Activated T-cell treated with anti-CD3 and anti-CD28 coated beads, Interleukin-2, amount 50 U/mL, for 48 hours (primary cell): ENCODE data around the gene PPFIA2.

Experiments used
- DNase-seq, 2 experiments: peaks; one replicate each; pipeline ENCODE4 v3.0.0-alpha.2; 2020

PPFIA2 gene

DNA sequence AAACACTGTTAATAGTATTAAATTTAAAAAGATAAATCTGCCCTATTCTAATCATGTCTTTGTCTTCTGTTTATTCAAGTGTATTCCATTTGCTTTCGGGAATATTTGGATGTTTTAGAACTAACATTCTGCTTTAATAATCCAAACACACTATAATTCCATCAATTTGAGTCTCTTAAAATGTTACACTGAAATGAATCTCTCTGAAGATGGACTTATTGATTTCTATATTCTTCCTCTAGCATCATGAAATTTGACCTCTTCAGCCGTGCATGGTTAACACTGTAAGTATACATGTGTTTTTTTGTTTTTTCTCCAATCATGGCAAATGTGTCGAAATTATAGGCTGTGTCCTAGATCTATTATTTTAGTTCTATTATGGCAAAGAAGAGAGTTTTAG is 342.1 kb downstream of the PPFIA2 start:
- DNase-seq: no peak

- DNase-seq: no peak
Observed at GRCh38 chr12:81416571-81416970, 342.6 kb downstream of the PPFIA2 start.

GRCh38 chr12:81414441-81414840 is 344.7 kb downstream of the PPFIA2 start:
- DNase-seq: no peak

GRCh38 chr12:81412940-81413339 is 346.2 kb downstream of the PPFIA2 start:
- no peak for DNase-seq

DNA sequence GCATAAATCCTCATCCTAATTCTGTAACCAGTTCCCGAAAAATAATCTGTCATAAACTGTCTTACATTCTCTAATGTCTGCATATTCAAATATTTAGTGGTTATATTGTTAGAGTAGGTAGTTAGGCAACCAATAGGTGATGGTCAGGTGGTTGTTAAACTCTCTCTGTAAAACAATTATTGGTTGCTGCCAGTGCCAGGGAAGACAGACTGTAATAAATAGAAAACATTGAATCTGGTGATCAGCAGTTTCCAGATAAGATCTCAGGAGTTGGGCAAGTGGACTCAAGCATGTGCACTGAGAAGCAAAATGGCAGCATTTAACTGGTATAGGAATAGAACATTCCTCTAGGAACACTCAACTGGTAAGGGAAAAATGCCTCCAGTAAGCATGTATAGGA is 355.8 kb downstream of the PPFIA2 start:
- no peak for DNase-seq

DNA sequence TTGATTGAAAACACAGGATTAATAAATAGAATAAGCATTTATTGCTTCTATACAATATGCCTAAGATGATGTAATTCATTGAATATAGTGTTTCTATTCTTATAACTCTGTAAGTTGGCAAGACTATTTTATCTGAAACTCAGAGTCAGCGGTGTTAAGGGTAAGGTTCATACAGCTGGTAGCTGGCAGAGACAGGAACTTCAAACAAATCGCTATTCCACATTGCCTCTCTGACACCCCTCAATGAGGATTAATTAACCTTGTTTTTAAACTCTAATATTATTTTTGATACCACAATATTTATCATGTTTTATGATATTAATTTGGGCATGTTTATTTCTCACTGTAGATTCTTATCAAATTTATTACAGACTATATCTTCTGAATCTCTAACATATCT is 357.9 kb downstream of the PPFIA2 start:
- DNase-seq: no peak

- no peak for DNase-seq
Observed at GRCh38 chr12:81400024-81400423, 359.1 kb downstream of the PPFIA2 start.

- no peak for DNase-seq
Observed at GRCh38 chr12:81395431-81395830, 363.7 kb downstream of the PPFIA2 start.

GRCh38 chr12:81389550-81390099 is 369.5 kb downstream of the PPFIA2 start:
- no peak for DNase-seq

GRCh38 chr12:81386101-81386500 is 373.0 kb downstream of the PPFIA2 start:
- no peak for DNase-seq

- DNase-seq: no peak
Observed at GRCh38 chr12:81381951-81382350, 377.2 kb downstream of the PPFIA2 start.

- no peak for DNase-seq
Observed at GRCh38 chr12:81378601-81379285, 380.4 kb downstream of the PPFIA2 start.

DNA sequence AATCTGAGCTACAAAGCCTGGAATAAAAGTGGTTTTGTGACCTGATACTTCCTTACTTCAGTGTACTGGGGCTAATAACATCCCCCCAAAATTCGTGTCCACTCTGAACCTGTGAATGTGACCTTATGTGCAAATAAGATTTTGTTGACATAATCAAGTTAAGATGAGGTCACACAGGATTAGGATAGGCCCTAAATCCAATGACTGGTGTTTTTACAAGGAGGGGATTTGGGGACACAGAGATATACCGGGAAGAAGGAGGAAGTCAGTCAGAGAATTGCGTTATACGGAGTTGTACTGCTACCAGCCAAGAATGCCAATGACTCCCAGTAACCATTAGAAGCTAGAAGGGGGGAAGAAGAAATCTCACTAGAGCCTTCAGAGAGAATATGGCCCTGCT is 381.4 kb downstream of the PPFIA2 start:
- no peak for DNase-seq

DNA sequence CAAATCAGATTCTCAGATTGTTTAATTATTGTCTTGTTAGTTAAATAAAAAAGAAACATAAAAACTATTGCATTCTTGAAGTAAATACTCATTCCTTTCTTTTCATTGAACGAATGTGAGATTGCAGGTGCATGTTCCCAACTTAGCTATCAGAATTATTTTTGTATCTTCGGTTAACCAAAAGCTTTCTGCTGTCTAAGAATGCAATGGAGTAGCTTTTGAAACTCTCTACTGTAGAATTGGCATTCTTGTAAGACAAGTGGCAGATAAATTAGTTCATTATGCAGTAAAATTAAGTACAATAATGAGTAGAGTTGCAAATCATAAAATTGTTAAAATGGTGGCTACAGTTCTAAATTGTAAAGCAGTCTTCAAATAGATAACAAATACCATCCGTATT is 383.2 kb downstream of the PPFIA2 start:
- no peak for DNase-seq

- no peak for DNase-seq
Observed at GRCh38 chr12:81370456-81370855, 388.7 kb downstream of the PPFIA2 start.

DNA sequence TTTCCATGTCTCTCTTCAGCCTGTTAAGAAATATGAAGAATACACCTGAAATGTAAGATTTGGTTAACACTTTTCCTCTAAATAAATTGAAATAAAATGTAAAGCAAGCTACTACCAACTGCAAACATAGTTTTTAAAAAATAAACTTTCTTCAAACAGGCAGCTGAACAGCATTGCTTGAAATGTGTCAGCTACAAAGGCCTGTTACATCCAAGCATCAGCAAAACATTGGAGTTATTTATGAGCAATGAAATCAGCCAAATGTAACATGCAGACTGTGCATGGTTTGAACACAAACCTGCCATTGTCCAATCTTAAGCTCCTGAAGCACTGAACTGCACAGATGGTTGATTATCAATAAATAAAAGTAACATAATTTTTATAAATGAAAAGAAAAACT is 390.0 kb downstream of the PPFIA2 start:
- no peak for DNase-seq

GRCh38 chr12:81365284-81365683 is 393.9 kb downstream of the PPFIA2 start:
- DNase-seq: no peak

GRCh38 chr12:81360916-81361315 is 398.2 kb downstream of the PPFIA2 start:
- DNase-seq: no peak

DNA sequence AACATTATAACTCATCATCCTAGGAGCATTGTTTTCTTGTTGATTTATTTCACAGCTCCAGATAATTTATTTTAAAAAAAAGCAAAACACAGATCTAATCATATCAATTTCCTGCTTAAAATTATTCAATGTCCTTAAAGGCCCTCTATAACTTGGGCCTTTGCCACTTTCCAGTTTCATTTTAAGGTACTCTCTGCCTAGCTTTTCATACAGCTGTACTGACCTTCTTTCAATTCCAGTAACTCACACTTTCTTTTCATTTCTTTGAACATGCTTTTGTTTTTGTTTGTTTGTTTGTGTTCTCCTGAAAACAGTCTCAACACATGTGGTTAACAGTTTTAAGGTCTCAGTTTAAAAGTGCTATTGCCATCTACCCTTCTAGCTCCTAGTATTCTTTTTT is 399.4 kb downstream of the PPFIA2 start:
- no peak for DNase-seq

- no peak for DNase-seq
Observed at GRCh38 chr12:81354327-81354932, 404.7 kb downstream of the PPFIA2 start.

- DNase-seq: no peak
Observed at GRCh38 chr12:81350309-81350708, 408.8 kb downstream of the PPFIA2 start.

DNA sequence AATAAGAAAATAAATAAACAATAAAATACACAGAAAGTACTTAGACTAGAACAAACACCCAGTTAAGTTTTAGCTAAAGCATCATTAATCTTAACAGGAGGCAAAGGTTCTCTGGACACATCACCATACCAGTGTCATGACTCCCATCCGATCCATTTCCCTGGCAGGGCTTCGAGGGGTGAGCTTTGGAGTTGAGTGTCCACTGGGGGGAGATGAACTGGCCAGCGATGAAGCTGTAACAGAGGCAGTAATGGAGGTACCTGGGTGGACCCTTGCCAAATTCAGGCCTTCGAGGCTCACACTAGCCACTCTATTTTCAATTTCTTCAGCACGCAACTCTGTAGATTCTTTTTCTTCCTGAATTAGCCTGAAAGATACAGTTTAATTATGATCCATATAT is 411.7 kb downstream of the PPFIA2 start:
- DNase-seq: no peak

- DNase-seq: no peak
Observed at GRCh38 chr12:81340910-81341309, 418.2 kb downstream of the PPFIA2 start.

DNA sequence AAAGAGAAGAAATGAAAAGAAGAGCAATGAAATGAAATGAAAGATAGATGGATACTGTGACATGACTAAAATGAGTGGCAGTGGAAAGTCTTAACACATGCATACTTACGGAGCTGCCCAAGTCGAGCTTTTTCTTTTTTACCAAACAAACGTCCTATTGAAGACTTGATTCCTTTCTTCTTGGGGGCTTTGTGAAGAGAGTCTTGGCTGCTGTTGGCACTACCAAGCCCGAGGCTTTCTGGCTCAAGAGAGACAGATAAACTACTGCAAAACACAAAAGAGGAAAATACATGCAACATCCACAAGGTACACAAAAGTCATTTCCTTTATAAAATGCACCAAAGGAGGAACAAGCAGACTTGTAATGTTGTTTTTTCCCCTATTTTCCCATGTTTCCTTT is 420.1 kb downstream of the PPFIA2 start:
- DNase-seq: no peak

- no peak for DNase-seq
Observed at GRCh38 chr12:81337886-81338285, 421.3 kb downstream of the PPFIA2 start.
